AG20443 (cell line): Measurements from ENCODE around the gene YJEFN3.

Experiments
- DNase-seq: peaks from one replicate; pipeline ENCODE4 v3.0.0; 2012; ENCODE audit warnings: low spot score, mixed read lengths

The YJEFN3 gene, protein sequence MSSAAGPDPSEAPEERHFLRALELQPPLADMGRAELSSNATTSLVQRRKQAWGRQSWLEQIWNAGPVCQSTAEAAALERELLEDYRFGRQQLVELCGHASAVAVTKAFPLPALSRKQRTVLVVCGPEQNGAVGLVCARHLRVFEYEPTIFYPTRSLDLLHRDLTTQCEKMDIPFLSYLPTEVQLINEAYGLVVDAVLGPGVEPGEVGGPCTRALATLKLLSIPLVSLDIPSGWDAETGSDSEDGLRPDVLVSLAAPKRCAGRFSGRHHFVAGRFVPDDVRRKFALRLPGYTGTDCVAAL

DNA sequence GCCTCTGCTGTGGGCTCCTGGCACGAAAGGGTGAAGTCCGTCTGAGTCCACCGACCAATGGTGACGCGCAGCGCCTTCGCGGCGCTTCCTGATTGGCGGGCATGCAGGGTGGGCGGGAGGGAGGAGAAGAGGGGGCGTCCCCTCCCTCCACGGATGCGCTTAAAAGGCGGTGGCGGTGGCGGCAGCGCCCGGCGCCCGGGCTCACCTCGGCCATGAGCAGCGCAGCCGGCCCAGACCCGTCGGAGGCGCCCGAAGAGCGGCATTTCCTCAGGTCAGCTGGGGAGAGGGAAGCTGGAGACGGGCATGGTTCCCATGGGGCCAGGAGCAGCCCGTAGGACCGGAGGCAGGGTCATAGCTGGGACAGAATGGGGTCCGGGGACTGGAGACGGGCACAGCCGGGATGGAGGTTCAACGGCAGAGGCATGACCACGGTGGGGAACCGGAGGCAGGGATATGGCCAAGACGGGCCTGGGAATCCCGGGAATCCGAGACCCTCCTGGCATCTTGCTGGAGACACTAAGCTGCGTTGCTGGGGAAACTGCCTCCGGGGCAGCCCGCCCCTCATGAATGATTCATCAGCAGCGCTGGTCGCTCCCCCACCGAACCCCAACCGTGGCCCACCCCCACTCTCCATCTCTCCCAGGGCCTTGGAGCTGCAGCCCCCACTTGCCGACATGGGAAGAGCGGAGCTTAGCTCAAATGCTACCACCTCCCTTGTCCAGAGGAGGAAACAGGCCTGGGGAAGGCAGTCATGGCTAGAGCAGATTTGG, at the start of gene YJEFN3:
TSS of gene YJEFN3 (plus strand) at position 191 of the 770 bp plus-strand sequence. CDS start at position 213, 22 bp downstream.
- no peak for DNase-seq

DNA sequence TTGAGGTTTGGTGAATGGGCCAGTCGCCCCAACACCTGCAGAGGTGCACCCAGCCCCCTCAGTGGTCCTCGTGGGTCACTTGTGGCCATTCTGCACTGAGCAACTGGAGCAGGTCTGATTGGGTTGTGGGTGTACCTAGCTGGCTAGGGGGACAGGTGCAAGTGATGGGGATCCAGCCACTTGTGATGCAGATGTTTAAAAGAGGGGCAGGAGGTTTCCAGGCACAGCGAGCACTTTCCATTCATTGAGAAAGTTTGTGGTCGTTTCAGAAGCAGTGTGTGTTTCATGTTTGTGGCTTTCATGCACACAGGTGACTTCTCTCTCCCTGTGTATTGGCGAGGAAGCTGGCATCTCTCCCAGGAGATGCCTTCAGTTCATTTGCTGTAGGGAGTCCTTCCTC, 48.0 kb upstream of the YJEFN3 start:
- DNase-seq, result no peak

DNA sequence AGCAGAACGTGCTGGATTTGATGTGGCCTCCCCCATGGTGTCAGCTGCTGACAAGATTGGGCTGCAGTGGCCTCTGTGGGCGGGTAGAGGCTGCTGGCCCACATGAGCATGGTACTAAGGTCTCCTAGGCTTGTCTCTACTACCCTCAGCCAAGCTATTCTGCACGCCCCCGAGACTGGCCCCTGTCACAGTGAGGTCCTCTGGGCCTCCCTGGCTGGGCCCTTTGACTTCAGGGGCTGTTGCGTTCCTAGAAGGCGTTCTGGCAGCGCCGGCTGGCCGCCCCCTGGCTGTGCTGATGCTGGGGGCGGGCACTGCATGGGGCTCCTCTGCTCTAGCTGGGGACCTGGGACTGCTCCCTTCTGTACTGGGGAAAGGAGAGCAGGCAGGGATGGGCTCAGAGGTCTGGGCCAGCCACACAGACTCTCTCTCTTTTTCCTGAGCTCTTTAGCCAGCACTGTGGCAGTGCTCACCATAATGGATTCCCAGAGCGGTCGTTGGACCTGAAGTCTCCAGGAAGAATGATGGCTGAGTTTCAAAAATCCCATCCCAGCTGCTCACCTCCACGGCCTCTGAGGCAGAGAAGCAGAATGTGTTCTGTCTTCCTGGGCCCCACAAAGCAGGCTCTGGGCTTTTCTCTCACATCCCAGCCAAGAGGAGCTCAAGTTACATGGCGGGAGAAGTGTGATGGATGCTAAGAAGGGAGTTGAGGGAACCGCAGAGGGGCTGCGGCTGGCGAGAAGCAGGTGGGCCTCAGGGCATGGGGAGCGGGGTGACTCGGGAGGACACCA, 45.7 kb upstream of the YJEFN3 start:
- DNase-seq, result no peak

DNA sequence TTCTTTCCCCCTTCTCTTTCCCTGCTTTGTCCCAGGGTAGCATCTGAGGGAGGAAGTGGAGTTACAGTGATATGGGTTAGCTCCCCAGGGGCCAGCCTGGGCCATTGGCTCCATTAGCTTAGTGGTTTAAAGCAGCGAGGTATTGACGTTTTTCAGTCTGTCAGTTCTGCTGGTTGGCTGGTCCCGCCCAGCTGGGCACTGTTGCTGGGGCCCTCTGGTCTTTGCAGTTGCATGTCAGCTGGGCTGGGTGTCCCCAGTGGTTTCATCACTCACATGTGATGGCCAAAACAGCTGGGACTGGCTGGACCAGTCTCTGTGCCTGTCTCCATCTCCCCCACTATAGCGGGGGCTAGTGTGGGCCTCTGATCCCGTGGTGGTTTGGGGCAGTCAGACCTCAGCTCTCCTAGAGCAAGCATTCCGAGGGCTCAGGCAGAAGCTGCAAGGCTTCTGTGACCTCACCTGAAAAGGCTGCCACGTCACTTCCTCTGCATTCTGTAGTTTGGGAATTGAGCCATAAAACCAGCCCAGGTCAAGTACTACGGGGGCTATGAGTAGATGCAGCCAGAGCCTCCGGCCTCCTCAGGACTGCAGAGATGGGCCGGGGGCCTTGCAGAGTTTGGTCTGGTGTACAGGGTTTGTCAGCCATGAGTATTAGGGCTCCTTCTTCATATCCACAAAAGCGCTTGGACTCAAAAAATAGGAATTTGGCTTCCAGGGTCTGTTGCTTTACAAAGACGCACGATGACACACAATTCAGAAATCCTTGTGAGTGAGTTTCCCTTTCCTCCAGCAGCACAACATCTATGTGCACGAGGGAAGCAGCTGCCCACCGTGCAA, 43.3 kb upstream of the YJEFN3 start:
- DNase-seq, result peak; percentile 61

DNA sequence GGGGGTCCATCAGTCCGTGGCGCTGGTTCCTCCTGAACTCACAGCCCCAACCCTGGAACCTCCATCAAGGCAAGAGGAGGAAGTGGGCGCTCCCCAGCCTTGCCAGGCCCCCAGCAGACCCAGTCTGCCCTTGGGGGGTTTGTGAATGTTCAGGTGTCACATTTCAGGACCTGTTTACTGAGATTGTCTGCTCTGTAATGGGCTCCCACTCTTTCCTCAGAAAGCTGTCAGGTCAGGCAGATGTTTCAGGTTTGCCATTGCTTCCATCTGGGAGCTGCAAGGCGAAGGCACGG, 42.8 kb upstream of the YJEFN3 start:
- DNase-seq, result no peak

DNA sequence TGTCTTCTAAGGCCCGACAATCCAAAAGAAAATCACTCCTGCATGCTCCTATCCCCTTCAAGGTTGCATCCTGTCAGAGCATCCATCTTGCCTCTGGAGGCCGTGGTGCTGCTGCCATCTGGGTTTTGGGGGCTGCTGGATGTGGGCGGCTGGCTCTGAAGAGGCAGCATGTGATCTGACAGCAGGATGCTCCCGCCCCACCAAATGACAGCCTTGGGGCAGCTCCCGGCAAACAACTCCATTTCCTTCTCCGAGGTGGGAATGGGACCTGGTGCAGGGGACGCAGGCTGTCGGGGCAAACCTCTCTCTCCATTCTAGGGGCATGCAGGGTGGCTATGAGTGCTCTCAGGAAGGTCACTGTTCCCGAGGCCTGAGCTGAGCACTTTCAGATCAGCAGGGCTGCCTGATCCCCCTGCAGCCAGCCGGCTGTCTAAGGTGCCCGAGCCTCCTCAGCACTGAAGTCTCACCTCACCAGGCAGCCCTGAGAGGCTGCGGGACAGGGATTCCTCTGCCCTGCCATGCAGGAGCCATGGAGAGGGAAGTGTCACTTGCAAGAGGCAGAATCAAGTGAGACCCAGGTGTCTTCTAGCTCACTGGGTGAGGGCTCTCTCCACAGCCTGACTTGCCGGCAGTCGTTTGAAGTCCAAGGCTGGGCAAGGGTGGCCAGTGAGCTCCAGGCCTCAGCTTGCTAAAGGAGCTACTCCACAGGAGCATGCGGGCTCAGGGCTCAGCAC, 42.2 kb upstream of the YJEFN3 start:
- DNase-seq, result no peak

DNA sequence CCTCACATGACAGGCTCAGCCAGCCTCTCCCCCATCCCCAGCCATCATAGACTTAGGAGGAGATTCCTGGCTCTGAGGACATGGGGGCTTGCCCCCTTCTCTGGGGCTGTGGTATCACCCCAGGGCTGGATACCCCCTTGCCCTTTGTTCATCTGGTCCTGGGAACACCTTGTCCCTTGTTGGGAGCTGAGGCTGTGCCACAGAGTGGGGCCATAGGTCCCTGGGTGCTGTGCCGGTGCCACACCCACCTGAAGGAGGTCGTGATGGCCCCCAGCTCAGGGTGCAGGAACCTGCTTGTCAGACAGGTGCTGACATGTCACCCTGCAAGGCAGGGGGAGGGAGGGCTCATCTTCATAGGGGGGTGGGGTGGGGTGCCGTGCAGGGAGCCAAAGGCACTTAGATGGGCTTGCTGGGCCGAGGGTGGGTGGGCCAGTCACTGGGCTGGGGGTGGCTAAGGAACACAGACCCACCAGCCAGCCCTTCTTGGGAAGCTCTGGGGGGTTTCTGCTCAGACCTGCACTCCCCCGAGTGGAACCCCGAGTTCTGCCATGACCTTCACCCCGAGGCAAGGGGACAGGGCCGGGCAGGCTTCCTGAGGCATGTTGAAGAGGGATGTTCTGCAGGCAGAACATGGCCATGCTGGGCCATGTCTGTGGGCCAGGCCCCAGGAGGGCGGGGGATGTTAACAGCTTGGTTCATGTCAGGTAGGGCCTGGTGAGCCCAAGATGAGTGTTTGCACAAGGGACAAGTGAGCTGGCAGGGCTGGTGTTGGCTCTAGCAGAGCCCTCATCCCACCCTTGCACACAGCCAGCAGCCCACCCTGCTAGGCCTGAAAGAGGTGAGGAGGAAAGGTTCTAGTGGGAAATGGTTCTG, 41.4 kb upstream of the YJEFN3 start:
- no peak for DNase-seq

DNA sequence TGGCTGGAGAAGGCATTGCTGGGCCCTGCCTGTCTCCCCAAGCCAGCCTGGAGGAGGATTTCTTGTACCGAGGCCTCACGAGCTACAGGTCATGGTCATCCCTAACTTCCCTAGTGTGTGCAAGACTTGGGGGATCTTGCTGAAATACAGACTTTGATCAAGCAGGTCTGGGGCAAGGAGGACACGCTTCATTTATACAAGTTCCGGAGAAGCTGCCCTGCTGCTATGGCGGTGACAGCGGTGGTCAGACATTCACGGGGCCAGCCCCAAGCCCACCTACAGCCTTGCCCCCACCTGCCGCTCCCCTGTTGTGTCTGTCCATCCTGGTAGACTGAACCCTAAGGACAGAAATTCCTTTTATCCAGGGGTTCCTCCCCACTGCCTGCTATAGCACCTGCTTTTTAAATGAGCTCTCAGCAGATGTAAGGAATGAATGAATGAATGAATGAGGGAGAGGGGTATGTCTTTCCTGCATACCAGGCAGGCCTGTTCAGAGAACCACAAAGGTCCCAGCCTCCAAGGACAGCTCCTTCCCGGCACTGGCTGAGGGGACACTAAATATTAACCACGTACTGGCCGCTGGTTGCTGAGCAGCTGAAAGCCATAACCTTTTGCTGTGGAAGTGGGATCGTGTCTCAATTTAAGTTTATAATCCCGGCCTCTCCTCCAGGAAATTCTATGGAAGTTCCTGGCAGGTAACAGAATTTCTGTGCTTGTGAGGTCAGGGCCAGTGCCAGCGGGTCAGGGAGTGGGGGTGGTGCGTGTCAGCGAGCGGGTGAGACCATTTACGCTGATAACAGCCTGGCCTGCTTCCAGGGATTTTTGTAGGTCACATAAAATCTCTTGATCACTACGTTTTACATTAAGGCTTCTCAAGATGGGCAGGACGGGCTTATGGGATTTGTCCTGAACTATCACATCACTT, 40.5 kb upstream of the YJEFN3 start:
- DNase-seq, result no peak

DNA sequence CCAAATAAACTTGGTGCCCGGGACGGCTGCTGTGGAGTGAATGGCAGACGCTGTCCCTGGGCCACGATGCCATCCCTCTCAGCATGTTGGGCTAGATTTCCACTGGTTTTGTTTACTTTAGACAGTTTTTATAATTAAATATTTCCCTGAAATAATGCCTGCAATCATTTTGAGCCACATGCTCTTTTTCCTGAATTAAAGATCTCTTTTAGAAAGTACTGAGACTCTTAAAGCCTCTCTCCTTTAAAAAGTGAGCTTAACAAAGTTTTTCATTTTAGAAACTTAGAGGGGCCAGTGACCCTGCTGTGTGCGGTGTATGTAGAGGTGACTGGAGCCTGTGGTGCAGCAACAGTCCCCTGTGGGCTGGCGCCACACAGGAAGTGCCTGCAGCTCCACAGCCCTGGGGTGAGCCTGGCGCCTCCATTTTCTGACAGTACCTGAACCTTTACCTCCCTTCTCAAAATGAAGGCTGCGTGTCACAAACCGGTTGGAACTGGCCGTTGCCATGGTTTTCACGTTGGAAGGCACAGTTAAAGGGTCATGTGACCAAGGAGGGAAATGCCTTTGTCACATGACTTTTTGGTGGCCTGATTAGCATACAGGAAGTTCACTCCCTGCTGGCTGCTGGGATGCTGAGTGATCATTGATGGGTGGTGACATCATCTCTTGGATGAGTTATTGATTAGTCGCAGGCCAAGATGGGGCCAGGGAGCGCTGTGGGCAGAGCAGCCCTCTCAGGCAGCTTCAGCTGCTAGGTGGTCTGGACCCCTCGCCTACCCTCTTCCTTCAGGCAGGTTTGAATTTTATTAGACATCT, 39.6 kb upstream of the YJEFN3 start:
- peak; percentile 93 for DNase-seq

DNA sequence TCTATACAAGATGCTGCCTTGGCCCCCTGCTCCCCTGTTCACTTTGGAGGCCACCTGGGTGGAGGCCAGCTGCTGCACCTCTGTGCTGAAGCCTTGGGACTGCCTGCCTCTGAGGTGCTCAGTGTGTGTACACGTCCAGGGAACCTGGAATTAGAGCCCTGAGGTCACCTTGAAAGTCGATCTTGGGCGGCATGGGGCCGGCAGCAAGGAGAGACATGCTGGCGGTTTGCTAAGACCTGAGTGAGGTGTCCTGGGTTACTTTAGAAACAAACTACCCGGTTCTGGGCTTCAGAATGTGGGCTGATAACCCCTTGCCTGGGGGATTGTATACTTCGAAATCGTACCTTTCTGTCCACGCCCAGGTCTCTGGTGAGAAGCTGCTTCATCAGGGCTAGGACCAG, 38.9 kb upstream of the YJEFN3 start:
- no peak for DNase-seq

DNA sequence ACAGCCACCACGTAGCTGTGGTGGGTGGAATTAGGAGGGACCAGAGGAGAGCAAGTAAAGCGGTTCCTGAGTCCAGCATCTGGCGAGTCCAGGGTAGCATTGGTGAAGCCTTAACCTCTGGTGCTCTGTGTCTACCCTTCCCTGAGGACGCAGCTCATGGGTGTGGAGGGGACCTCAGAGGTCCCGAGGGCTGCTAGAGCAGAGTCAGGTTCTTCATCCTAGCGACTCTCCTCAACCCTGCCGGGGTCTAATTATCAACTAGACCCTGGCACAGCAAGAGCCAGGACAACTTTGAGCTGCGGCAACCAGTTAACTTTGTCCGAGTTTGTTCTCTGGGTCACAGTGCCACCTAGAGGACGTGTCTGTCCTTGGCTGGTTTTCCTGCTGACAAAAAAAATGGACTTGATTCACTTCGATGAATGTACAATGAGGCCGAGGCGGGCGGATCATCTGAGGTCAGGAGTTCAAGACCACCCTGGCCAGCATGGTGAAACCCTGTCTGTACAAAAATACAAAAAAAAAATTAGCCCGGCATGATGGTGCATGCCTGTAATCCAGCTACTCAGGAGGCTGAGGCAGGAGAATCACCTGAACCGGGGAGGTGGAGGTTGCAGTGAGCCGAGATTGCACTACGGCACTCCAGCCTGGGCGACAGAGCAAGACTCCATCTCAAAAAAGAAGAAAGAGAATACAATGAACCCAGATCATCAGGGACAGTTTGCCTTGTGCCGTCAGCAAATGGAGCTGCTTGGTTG, 38.3 kb upstream of the YJEFN3 start:
- peak; percentile 87 for DNase-seq

DNA sequence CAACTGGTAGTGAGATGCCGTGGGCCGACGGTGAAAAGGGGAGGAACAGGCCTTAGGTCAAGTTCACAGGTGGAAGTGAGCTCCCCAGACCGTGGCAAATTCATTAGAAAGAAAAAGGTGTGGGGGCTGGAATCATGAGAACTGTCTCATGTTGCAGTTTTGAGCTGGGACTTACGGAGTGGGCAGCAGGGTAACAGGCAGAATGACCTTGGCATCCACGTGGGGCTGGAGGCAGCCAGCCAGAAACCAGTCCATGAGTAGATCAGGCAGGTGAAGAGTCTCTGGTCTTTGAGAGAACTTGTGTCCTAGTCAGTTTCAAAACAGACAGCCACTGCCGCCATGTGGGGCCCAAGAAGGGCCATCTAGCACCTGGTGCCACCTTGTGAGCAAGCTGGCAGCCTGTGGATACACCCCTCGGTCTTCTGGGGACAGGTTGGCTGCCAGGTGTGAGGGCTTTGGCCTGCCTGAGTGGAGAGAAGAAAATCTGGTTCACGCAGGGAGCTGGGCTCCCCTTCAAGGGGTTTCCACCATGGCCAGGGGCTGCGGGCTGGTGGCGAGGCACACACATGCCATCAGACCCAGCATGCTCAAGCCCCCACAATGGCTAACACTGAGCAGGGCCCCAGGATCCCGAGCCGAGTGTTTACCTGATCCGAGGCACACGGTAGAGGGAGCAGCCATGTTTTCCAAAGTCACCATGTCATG, 37.2 kb upstream of the YJEFN3 start:
- DNase-seq, result no peak

DNA sequence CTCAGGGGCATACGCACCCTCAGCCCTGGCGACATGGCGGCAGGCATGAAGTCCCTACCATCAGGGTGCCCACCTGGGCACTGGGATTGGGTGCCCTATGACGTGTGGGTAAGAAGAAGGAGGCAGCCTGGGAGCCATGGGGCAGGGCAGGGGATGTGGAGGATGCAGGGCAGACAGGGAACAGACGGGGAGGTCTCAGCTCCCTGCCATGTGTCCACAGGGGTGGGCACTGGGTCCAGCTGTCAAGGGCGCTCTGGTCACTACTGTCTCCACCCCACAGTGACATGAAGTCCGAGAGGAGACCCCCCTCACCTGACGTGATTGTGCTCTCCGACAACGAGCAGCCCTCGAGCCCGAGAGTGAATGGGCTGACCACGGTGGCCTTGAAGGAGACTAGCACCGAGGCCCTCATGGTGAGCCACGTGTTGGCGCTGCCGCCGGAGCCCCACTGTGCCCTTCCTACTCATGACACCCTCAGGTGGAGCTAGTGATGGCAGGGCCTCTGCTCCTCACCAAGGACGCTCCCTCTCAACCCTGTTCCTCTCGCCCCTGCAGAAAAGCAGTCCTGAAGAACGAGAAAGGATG, 36.6 kb upstream of the YJEFN3 start:
- no peak for DNase-seq

DNA sequence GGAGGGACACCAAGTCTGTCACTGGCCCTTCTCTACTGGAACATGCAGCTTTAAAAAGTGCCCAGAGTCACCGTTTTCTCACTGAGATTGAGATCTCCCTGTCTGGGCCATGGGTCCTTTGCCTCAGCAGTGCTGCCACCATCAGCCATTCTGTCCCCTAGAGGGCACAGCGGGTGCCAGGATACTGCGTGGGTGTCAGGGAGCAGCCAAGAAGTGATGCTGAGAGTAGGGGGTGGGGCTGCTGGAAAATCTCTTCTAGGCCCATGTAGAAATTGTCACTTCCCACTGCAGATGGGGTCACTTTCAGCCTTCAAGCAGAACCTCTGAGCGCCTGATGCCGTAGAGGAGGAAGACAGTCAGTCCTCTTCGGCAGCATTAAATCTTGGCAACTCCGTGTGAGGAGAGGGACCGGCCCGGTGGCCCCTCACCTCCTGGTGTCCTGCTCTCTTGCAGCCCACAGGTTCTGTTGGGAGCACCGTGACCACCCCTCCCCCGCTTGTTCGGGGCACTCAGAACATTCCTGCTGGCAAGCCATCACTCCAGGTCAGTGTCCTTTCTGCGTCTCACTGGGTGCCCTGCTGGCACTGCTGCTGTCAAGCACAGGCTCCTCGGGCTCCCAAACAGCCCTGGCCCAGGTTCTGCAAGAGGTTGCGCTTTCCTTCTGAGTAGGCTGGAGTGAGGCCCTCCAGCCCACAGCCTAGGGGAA, 34.7 kb upstream of the YJEFN3 start:
- DNase-seq, result no peak

DNA sequence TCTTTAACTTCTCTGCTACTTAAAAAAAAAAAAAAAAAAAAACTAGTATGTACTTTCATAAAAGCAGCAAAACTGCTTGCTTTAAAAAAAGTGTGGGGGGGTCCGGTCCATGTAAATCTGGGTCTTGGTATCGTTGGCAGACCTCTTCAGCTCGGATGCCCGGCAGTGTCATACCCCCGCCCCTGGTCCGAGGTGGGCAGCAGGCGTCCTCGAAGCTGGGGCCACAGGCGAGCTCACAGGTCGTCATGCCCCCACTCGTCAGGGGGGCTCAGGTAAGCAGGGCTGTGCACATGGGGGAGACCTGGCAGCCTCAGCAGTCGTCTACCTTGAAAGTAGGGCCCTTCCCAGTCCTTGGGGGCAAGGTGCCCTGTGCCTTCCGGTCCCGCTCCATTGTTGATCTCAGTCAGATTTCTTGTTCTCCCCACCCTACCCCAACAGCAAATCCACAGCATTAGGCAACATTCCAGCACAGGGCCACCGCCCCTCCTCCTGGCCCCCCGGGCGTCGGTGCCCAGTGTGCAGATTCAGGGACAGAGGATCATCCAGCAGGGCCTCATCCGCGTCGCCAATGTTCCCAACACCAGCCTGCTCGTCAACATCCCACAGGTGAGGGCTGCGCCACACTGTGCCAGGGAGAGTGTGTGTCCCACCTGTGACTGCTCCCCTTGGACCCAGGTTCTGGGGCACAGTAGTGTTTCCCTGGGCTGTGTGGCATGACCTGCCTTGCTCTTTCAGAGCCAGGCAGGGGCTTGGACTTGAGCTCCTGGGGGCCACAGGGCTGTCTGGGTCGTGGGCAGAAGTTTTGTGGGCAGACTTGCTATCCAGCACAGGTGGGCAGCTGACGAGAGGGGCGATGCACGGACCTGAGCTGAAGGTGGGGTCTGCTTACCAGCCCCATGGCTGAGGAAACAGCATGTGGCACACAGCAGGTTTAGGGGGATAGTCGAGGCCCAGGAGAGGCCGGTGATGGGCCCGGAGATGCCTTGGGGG, 32.8 kb upstream of the YJEFN3 start:
- DNase-seq, result no peak
